GM21360 (cell line): Measurements from ENCODE around the gene CDC42EP2.

Experiments used
- ATAC-seq: cut with Tn5 transposase; IDR thresholded peaks from one replicate; pipeline ENCODE4 v1.9.1; 2021; ENCODE audit warnings: mild to moderate bottlenecking, moderate library complexity; ENCODE audit not compliant: unreplicated experiment

The CDC42EP2 gene

GRCh38 chr11:65355013-65355775 is 40.5 kb downstream of the CDC42EP2 start:
- ATAC-seq = peak; percentile 21

- ATAC-seq = no peak
Measured at GRCh38 chr11:65355776-65356393, 41.2 kb downstream of the CDC42EP2 start.

GRCh38 chr11:65356394-65356972 is 41.8 kb downstream of the CDC42EP2 start:
- no peak for ATAC-seq

- ATAC-seq = no peak
Measured at GRCh38 chr11:65357856-65358356, 43.2 kb downstream of the CDC42EP2 start.

- no peak for ATAC-seq
Measured at GRCh38 chr11:65362320-65362931, 47.8 kb downstream of the CDC42EP2 start.

GRCh38 chr11:65362966-65363365 is 48.3 kb downstream of the CDC42EP2 start:
- no peak for ATAC-seq

GRCh38 chr11:65363770-65364169 is 49.1 kb downstream of the CDC42EP2 start:
- no peak for ATAC-seq

- no peak for ATAC-seq
Measured at GRCh38 chr11:65366340-65366773, 51.7 kb downstream of the CDC42EP2 start.

GRCh38 chr11:65370659-65371049 is 56.0 kb downstream of the CDC42EP2 start:
- ATAC-seq = no peak
